ENCODE data around the gene UACA. TPM values are rescaled to one million over a fixed set of nuclear protein-coding genes. Genes with fewer than 3 reads are reported as not detected.

UACA gene
- total RNA-seq, 1 donor from 2014 or later = 18.2 TPM

GRCh38 chr15:70659662-70660061 is 103.7 kb downstream of the UACA start:
- no peaks in the 10 kb centered on the region for H3K36me3 ChIP-seq (ENCODE audit: control insufficient read depth, insufficient read depth, low read length)
- no peak for TF ChIP-seq CTCF (IDR thresholded peaks at IDR 0.05; ENCODE audit: insufficient read depth, low read length, severe bottlenecking)
- DNase-seq (ENCODE audit: low read depth) (no peak), FAIRE-seq (no peak)
- H3K27me3 ChIP-seq (ENCODE audit: control insufficient read depth, insufficient read depth, low read length) = no peaks in the 10 kb centered on the region
- no peak overlapping the region for H3K4me3 ChIP-seq (ENCODE audit: low read depth, low read length)

GRCh38 chr15:70658641-70659040 is 104.7 kb downstream of the UACA start:
- no peak for FAIRE-seq
- H3K4me3 ChIP-seq (ENCODE audit: low read depth, low read length) = no peak overlapping the region
- no peak for TF ChIP-seq CTCF (IDR thresholded peaks at IDR 0.05; ENCODE audit: insufficient read depth, low read length, severe bottlenecking)
- no peak for DNase-seq (ENCODE audit: low read depth)
- H3K27me3 ChIP-seq (ENCODE audit: control insufficient read depth, insufficient read depth, low read length) = no peaks in the 10 kb centered on the region
- no peaks in the 10 kb centered on the region for H3K36me3 ChIP-seq (ENCODE audit: control insufficient read depth, insufficient read depth, low read length)

- TF ChIP-seq CTCF (IDR thresholded peaks at IDR 0.05; ENCODE audit: insufficient read depth, low read length, severe bottlenecking) = no peak
Observed at GRCh38 chr15:70653426-70653825, 109.9 kb downstream of the UACA start.

GRCh38 chr15:70652341-70652740 is 111.0 kb downstream of the UACA start:
- TF ChIP-seq CTCF (IDR thresholded peaks at IDR 0.05; ENCODE audit: insufficient read depth, low read length, severe bottlenecking) = no peak
- no peak for DNase-seq (ENCODE audit: low read depth)
- no peak for FAIRE-seq
- H3K36me3 ChIP-seq (ENCODE audit: control insufficient read depth, insufficient read depth, low read length) = no peaks in the 10 kb centered on the region
- H3K4me3 ChIP-seq (ENCODE audit: low read depth, low read length) = no peak overlapping the region
- no peaks in the 10 kb centered on the region for H3K27me3 ChIP-seq (ENCODE audit: control insufficient read depth, insufficient read depth, low read length)

More at GRCh38 chr15:70653426-70653825, 109.9 kb downstream of the UACA start:
- FAIRE-seq = no peak
- no peak for DNase-seq (ENCODE audit: low read depth)
- no peaks in the 10 kb centered on the region for H3K27me3 ChIP-seq (ENCODE audit: control insufficient read depth, insufficient read depth, low read length)
- H3K36me3 ChIP-seq (ENCODE audit: control insufficient read depth, insufficient read depth, low read length) = no peaks in the 10 kb centered on the region
- H3K4me3 ChIP-seq (ENCODE audit: low read depth, low read length) = no peak overlapping the region

- Histone ChIP-seq H3K27me3 (ENCODE audit: control insufficient read depth, insufficient read depth, low read length) (no peaks in the 10 kb centered on the region), H3K36me3 (ENCODE audit: control insufficient read depth, insufficient read depth, low read length) (no peaks in the 10 kb centered on the region), H3K4me3 (ENCODE audit: low read depth, low read length) (no peak overlapping the region)
- FAIRE-seq (no peak), DNase-seq (ENCODE audit: low read depth) (no peak)
- TF ChIP-seq CTCF (IDR thresholded peaks at IDR 0.05; ENCODE audit: insufficient read depth, low read length, severe bottlenecking) = no peak
Observed at GRCh38 chr15:70651303-70651845, 112.0 kb downstream of the UACA start.

All from bronchial epithelial cell (primary cell).